Breast epithelium (tissue), 4 donors: Measurements from ENCODE around the gene ITPRIPL1. TPM values are rescaled to one million over a fixed set of nuclear protein-coding genes. Genes with fewer than 3 reads are reported as not detected.

ENCODE experiments used
- DNase-seq, 2 donors: peaks; one replicate each; pipeline ENCODE4 v3.0.0-alpha.2; 2019; ENCODE audit warnings: low spot score in 2 of 2
- H3K27ac ChIP-seq, 2 donors: fragments of 200-600 bp; sonication (generic) in 1 of 2; one replicate each; pipeline ENCODE4 v1.5.1; 2016 to 2019; ENCODE audit warnings: mild to moderate bottlenecking in 1 of 2
- H3K27me3 ChIP-seq, 2 donors: fragments of 200-600 bp; sonication (generic) in 1 of 2; one replicate each; pipeline versions ENCODE4 v1.5.1 to v1.6.0; 2017 to 2019; ENCODE audit warnings: control low read depth in 1 of 2, mild to moderate bottlenecking in 1 of 2
- H3K36me3 ChIP-seq: fragments of 200-600 bp; one replicate; pipeline ENCODE4 v1.5.1; 2019
- H3K4me1 ChIP-seq, 2 donors: fragments of 200-600 bp; sonication (generic); one replicate each; pipeline ENCODE4 v1.5.1; 2016 to 2019; ENCODE audit warnings: control low read depth in 1 of 2
- H3K4me3 ChIP-seq, 3 donors: fragments of 200-600 bp; sonication (generic); 1 replicate in 2 of 3; 2 replicates in 1 of 3; pipeline ENCODE4 v1.5.1; 2016 to 2019; ENCODE audit warnings: mild to moderate bottlenecking in 3 of 3, moderate library complexity in 2 of 3
- H3K9me3 ChIP-seq, 2 donors: fragments of 200-600 bp; sonication (generic) in 1 of 2; one replicate each; pipeline ENCODE4 v1.5.1; 2016 to 2019; ENCODE audit warnings: control low read depth in 1 of 2
- CTCF ChIP-seq, 3 donors: fragments of 450-650 bp; IDR thresholded peaks; one replicate each; pipeline ENCODE4 v1.5.1; 2016 to 2017; ENCODE audit warnings: antibody characterized with exemption in 3 of 3, mild to moderate bottlenecking in 3 of 3, moderate library complexity in 3 of 3
- POLR2A ChIP-seq: fragments of 450-650 bp; IDR thresholded peaks from one replicate; pipeline ENCODE4 v1.6.1; 2016; ENCODE audit warnings: antibody characterized with exemption, mild to moderate bottlenecking, moderate library complexity
- POLR2AphosphoS5 ChIP-seq, 3 donors: sonication (generic); formaldehyde crosslinking; IDR thresholded peaks; one replicate each; pipeline ENCODE4 v1.6.1; 2017; ENCODE audit warnings: antibody characterized with exemption in 3 of 3
- intact Hi-C: fragments of 100-400 bp; cut with DNase I; formaldehyde crosslinking; loops from one replicate; pipeline ENCODE4 v1.15.1; 2023; ENCODE audit warnings: low total_unique reads
- total RNA-seq, 3 donors: library from RNA; depleted of rRNA; stranded (reverse); fragments of >200 nt; gene quantifications; one replicate each; pipeline ENCODE4 v1.1.0, GENCODE V29; 2016

The ITPRIPL1 gene
- total RNA-seq, 3 donors from 2014 or later: 0.64 to 11.1 (median 6.9) TPM

GRCh38 chr2:96329456-96329855 is 4.3 kb downstream of the ITPRIPL1 start:
- peak overlapping the region; percentile 58 to 75 for H3K27ac ChIP-seq
- intact Hi-C loops: loop anchor here (10.0 kb wide), 2 partner anchors 195 to 1175 kb away; partner anchors contain the start of gene ZNF514
- H3K4me3 ChIP-seq: no peak overlapping the region
- no peaks in the 10 kb centered on the region for H3K9me3 ChIP-seq
- H3K4me1 ChIP-seq: peaks cover 3 to 5% of the 10 kb centered on the region in 2 donors
- TF ChIP-seq POLR2A: no peak
- no peak for TF ChIP-seq CTCF (IDR thresholded peaks at IDR 0.05)
- TF ChIP-seq POLR2AphosphoS5 (IDR thresholded peaks at IDR 0.05): no peak
- H3K36me3 ChIP-seq: no peaks in the 10 kb centered on the region
- no peaks in the 10 kb centered on the region for H3K27me3 ChIP-seq
- no peak for DNase-seq

DNA sequence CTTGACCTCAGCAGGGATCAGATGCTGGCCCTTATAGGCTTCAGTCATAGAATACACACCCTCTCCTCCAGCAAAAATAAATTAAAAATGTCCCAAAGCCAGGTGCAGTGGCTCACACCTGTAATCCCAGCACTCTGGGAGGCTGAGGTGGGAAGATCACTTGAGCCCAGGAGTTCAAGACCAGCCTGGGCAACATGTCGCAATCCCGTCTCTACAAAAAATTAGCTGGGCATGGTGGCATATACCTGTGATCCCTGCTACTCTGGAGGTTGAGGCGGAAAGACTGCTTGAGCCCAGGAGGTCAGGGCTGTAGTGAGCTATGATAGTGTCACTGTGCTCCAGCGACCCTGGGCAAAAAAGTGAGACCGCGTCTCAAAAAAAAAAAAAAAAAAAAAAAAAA is 4.8 kb downstream of the ITPRIPL1 start:
- H3K27me3 ChIP-seq: no peaks in the 10 kb centered on the region
- H3K4me3 ChIP-seq: no peak overlapping the region
- TF ChIP-seq POLR2A: no peak
- no peak for TF ChIP-seq POLR2AphosphoS5 (IDR thresholded peaks at IDR 0.05)
- no peak for TF ChIP-seq CTCF (IDR thresholded peaks at IDR 0.05)
- peaks cover 1 to 3% of the 10 kb centered on the region in 2 donors for H3K4me1 ChIP-seq
- no peaks in the 10 kb centered on the region for H3K36me3 ChIP-seq
- no peaks in the 10 kb centered on the region for H3K9me3 ChIP-seq
- no peak for DNase-seq
- peak overlapping the region; percentile 58 to 75 for H3K27ac ChIP-seq
- intact Hi-C loops: loop anchor here (10.0 kb wide), 2 partner anchors 195 to 1175 kb away; partner anchors contain the start of gene ZNF514

GRCh38 chr2:96330407-96330806 is 5.3 kb downstream of the ITPRIPL1 start:
- no peak for TF ChIP-seq POLR2A
- no peak for TF ChIP-seq CTCF (IDR thresholded peaks at IDR 0.05)
- peak in 1 of 3 donors; percentile 25 for TF ChIP-seq POLR2AphosphoS5 (IDR thresholded peaks at IDR 0.05)
- H3K27me3 ChIP-seq: no peaks in the 10 kb centered on the region
- H3K4me1 ChIP-seq: peaks cover 0 to 3% of the 10 kb centered on the region in 2 donors
- H3K27ac ChIP-seq: peak overlapping the region in 1 of 2 donors; percentile 58
- H3K9me3 ChIP-seq: no peaks in the 10 kb centered on the region
- H3K36me3 ChIP-seq: no peaks in the 10 kb centered on the region
- intact Hi-C loops: no loop called here
- H3K4me3 ChIP-seq: no peak overlapping the region
- peak in 1 of 2 donors; percentile 66 for DNase-seq

GRCh38 chr2:96333708-96334107 is 8.6 kb downstream of the ITPRIPL1 start:
- H3K27ac ChIP-seq: peak overlapping the region in 1 of 2 donors; percentile 23
- peaks cover 0 to 3% of the 10 kb centered on the region in 2 donors for H3K4me1 ChIP-seq
- no peak overlapping the region for H3K4me3 ChIP-seq
- DNase-seq: no peak
- TF ChIP-seq POLR2AphosphoS5 (IDR thresholded peaks at IDR 0.05) (no peak), CTCF (IDR thresholded peaks at IDR 0.05) (no peak), POLR2A (no peak)
- H3K27me3 ChIP-seq: no peaks in the 10 kb centered on the region
- H3K36me3 ChIP-seq: no peaks in the 10 kb centered on the region
- intact Hi-C loops: no loop called here
- no peaks in the 10 kb centered on the region for H3K9me3 ChIP-seq

DNA sequence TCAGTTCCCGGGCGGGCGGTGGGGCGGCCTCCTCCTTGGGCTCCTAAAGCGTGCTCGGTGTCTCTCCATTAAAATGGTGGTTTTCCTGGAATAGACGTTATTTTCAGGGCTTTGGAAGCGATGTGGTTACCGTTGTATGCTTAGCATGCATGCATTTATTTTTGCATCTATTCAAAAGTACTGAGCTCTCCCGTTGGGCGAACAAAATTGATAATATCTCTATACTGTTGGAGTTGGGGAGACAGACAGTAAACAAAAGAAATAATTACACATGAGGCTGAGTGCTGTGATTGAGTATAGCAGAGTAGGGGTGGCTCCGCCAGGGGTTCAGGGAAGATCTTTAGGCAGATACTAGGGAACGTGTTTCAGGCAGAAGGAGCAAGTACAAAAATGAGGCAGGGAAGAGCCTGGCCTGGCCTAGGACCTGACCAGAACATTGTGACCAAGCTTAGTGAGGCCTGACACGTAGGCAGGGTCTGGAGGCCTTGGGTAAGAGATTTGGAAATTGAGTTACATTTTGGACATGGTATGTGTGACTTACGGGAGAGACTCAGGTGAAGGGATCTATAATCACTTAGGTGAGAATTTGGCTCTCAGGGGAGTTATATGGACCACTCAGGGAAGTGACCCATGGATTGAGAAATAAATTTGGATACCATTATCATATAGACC is 11.1 kb downstream of the ITPRIPL1 start:
- TF ChIP-seq POLR2A: no peak
- no peak for TF ChIP-seq POLR2AphosphoS5 (IDR thresholded peaks at IDR 0.05)
- TF ChIP-seq CTCF (IDR thresholded peaks at IDR 0.05): no peak
- intact Hi-C loops: no loop called here
- Histone ChIP-seq H3K36me3 (no peaks in the 10 kb centered on the region), H3K4me1 (no peaks in the 10 kb centered on the region), H3K9me3 (no peaks in the 10 kb centered on the region), H3K27ac (peak overlapping the region; percentile 88 to 94), H3K27me3 (no peaks in the 10 kb centered on the region), H3K4me3 (peak overlapping the region; percentile 65 to 79 (median 76))
- DNase-seq: no peak
